Neural cell (in vitro differentiated cells): ENCODE results near the gene DOCK4.

Experiments used
- CTCF ChIP-seq: fragments of 450-650 bp; IDR thresholded peaks from 2 replicates; pipeline ENCODE4 v1.5.1; 2014; ENCODE audit warnings: antibody characterized with exemption, mild to moderate bottlenecking, moderate library complexity; ENCODE audit not compliant: poor library complexity, severe bottlenecking
- EP300 ChIP-seq: fragments of 450-650 bp; conservative IDR thresholded peaks from 2 replicates; pipeline ENCODE4 v1.6.1; 2014; ENCODE audit warnings: antibody characterized with exemption, mild to moderate bottlenecking, moderate library complexity; ENCODE audit not compliant: poor library complexity, severe bottlenecking
- EZH2 ChIP-seq: fragments of 200-600, 300-800 bp; shearing (Covaris generic), sonication (generic); IDR thresholded peaks from 2 replicates; pipeline ENCODE4 v1.6.1; 2014; ENCODE audit warnings: antibody characterized with exemption, low read length, borderline replicate concordance, mild to moderate bottlenecking; ENCODE audit not compliant: insufficient read depth, poor library complexity, severe bottlenecking
- POLR2AphosphoS5 ChIP-seq: IDR thresholded peaks from 2 replicates; pipeline ENCODE4 v1.6.1; 2012
- RAD21 ChIP-seq: fragments of 450-650 bp; conservative IDR thresholded peaks from 2 replicates; pipeline ENCODE4 v1.6.1; 2014; ENCODE audit warnings: antibody characterized with exemption, mild to moderate bottlenecking, moderate library complexity
- SMC3 ChIP-seq: fragments of 450-650 bp; conservative IDR thresholded peaks from 2 replicates; pipeline ENCODE4 v1.6.1; 2014; ENCODE audit warnings: antibody characterized with exemption, mild to moderate bottlenecking, moderate library complexity; ENCODE audit not compliant: poor library complexity
- TAF1 ChIP-seq: IDR thresholded peaks from 2 replicates; pipeline ENCODE4 v1.6.1; 2012; ENCODE audit warnings: low read depth
- TF ChIP-seq, protein P1 (sequence below): IDR thresholded peaks from 2 replicates; pipeline ENCODE4 v1.6.1; 2012; ENCODE audit warnings: borderline replicate concordance

DNA sequence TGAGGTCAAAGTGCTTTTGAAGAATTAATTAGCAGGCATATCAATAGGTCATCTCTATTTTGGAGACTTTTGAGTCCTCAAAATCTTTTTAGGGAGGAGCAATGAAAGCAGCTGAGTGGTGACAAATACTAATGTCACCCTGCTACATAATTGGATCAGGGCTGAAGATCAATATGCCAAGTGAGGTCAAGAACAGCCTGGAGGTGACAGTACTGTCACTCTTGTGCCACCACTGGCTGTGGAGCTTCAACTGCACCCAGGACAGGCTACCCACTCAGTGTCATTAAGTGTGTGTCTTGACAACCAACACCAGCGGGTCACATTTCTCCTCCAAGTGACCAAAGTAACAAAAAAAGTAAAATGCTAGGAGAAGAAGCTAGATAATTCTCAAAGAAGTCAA is 167.8 kb downstream of the DOCK4 start:
- no peak for TF ChIP-seq CTCF
- TF ChIP-seq SMC3, result no peak
- TF ChIP-seq EP300, result no peak
- no peak for TF ChIP-seq TAF1
- no peak for TF ChIP-seq EZH2
- TF ChIP-seq RAD21, result no peak
- no peak for TF ChIP-seq POLR2AphosphoS5
- TF ChIP-seq, protein P1, sequence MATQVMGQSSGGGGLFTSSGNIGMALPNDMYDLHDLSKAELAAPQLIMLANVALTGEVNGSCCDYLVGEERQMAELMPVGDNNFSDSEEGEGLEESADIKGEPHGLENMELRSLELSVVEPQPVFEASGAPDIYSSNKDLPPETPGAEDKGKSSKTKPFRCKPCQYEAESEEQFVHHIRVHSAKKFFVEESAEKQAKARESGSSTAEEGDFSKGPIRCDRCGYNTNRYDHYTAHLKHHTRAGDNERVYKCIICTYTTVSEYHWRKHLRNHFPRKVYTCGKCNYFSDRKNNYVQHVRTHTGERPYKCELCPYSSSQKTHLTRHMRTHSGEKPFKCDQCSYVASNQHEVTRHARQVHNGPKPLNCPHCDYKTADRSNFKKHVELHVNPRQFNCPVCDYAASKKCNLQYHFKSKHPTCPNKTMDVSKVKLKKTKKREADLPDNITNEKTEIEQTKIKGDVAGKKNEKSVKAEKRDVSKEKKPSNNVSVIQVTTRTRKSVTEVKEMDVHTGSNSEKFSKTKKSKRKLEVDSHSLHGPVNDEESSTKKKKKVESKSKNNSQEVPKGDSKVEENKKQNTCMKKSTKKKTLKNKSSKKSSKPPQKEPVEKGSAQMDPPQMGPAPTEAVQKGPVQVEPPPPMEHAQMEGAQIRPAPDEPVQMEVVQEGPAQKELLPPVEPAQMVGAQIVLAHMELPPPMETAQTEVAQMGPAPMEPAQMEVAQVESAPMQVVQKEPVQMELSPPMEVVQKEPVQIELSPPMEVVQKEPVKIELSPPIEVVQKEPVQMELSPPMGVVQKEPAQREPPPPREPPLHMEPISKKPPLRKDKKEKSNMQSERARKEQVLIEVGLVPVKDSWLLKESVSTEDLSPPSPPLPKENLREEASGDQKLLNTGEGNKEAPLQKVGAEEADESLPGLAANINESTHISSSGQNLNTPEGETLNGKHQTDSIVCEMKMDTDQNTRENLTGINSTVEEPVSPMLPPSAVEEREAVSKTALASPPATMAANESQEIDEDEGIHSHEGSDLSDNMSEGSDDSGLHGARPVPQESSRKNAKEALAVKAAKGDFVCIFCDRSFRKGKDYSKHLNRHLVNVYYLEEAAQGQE, result no peak
